ENCODE data around the gene CCNE1.

DNA sequence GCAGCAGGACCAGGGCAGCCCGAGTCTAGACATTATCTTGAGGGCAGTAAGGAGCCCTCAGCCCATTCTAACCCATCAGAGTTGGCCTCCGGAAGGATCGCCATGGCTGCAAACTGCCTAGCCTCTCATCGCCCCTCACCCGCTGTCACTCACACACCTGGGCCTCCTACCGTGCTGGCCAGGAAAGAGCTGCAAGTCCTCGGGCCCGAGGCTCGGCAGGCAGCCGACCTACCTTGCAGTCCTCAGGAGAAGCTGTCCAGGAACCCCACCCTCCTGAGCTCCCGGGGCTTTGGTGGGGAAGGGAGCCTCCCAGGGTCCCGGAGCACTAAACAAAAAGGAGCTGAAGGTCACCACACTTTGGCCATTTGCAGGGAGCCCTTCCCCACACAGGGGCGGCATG lies 46.8 kb downstream of the CCNE1 start:
- TF ChIP-seq POLR2AphosphoS5 (IDR thresholded peaks at IDR 0.05; ENCODE audit: borderline replicate concordance, low read depth, low read length): no peak
- TF ChIP-seq EZH2 (IDR thresholded peaks at IDR 0.05): no peak

Measured in SK-N-MC (cell line).